CD4-positive, CD25-positive, alpha-beta regulatory T cell (primary cell): ENCODE results near the gene MALAT1. TPM values are rescaled to one million over a fixed set of nuclear protein-coding genes. Genes with fewer than 3 reads are reported as not detected.

Experiments used
- ATAC-seq, 2 donors: fragments of 150-1000 bp; cut with Tn5 transposase; one replicate each; pipeline ENCODE4 v1.10.0; 2021; ENCODE audit warnings: low read depth in 2 of 2, moderate number of reproducible peaks in 2 of 2, moderate library complexity in 1 of 2
- DNase-seq, 3 donors: peaks; one replicate each; pipeline versions ENCODE4 v3.0.0 to v3.0.0-alpha.2; 2012 to 2022; ENCODE audit warnings: mixed read lengths in 1 of 3
- H3K27ac ChIP-seq: one replicate; pipeline ENCODE4 v1.7.0; 2013; ENCODE audit warnings: mild to moderate bottlenecking, low read length; ENCODE audit not compliant: insufficient read depth, poor library complexity, severe bottlenecking
- H3K27me3 ChIP-seq: one replicate; pipeline ENCODE4 v1.7.0; 2013; ENCODE audit warnings: low read length; ENCODE audit not compliant: control insufficient read depth, insufficient read depth
- H3K36me3 ChIP-seq: one replicate; pipeline ENCODE4 v1.7.0; 2013; ENCODE audit warnings: mild to moderate bottlenecking, low read length, moderate library complexity; ENCODE audit not compliant: control insufficient read depth, insufficient read depth
- H3K4me1 ChIP-seq: 2 replicates; pipeline ENCODE4 v1.7.0; 2013; ENCODE audit warnings: mild to moderate bottlenecking, low read length; ENCODE audit not compliant: insufficient read depth, control insufficient read depth, poor library complexity, severe bottlenecking
- H3K4me3 ChIP-seq: one replicate; pipeline ENCODE4 v1.7.0; 2013; ENCODE audit warnings: low read depth, mild to moderate bottlenecking, low read length, moderate library complexity
- H3K9me3 ChIP-seq, 2 experiments: 1 replicate in 1 of 2; 2 replicates in 1 of 2; pipeline ENCODE4 v1.7.0; 2013; ENCODE audit warnings: low read length in 2 of 2, mild to moderate bottlenecking in 1 of 2, moderate library complexity in 1 of 2; ENCODE audit not compliant: control insufficient read depth in 2 of 2
- H3K27ac Mint-ChIP-seq, 3 donors: one replicate each; pipeline ENCODE4 v1.8.0; 2020 to 2022; ENCODE audit warnings: mild to moderate bottlenecking in 3 of 3, mixed read lengths in 3 of 3, moderate library complexity in 2 of 3
- H3K27me3 Mint-ChIP-seq: one replicate; pipeline ENCODE4 v1.8.0; 2022; ENCODE audit warnings: mild to moderate bottlenecking, mixed read lengths
- H3K36me3 Mint-ChIP-seq: one replicate; pipeline ENCODE4 v1.8.0; 2020; ENCODE audit warnings: mixed read lengths
- H3K4me1 Mint-ChIP-seq, 4 donors: one replicate each; pipeline ENCODE4 v1.8.0; 2020 to 2022; ENCODE audit warnings: mixed read lengths in 4 of 4, mild to moderate bottlenecking in 1 of 4
- H3K4me3 Mint-ChIP-seq, 4 donors: one replicate each; pipeline ENCODE4 v1.8.0; 2020 to 2022; ENCODE audit warnings: mild to moderate bottlenecking in 4 of 4, mixed read lengths in 4 of 4, moderate library complexity in 3 of 4
- H3K9me3 Mint-ChIP-seq, 7 donors: one replicate each; pipeline ENCODE4 v1.8.0; 2020 to 2022; ENCODE audit warnings: mixed read lengths in 7 of 7, mild to moderate bottlenecking in 3 of 7, moderate library complexity in 2 of 7
- polyA plus RNA-seq, 4 donors: library from polyadenylated mRNA; unstranded; fragments of 300-500 nt; fragmentation: Illumina TruSeq; gene quantifications; one replicate each; pipeline ENCODE4 v1.2.3, GENCODE V29; 2021
- total RNA-seq: library from RNA; stranded (reverse); gene quantifications from one replicate; pipeline ENCODE4 v1.2.3, GENCODE V29; 2022

Gene MALAT1
- total and polyA plus RNA-seq, 5 donors from 2014 or later = 2,329 to 36,047 (median 3,054) TPM

GRCh38 chr11:65473278-65473860 lies 25.5 kb upstream of the MALAT1 start:
- DNase-seq (no peak), ATAC-seq (no peak)
- H3K4me1 Mint-ChIP-seq = peaks cover 10 to 39% (median 15%) of the 10 kb centered on the region in 4 donors
- peak overlapping the region in 2 of 4 donors; percentile 57 to 90 for H3K4me3 Mint-ChIP-seq
- Histone ChIP-seq H3K27me3 (no peaks in the 10 kb centered on the region), H3K4me3 (no peak overlapping the region), H3K27ac (peak overlapping the region; percentile 90), H3K4me1 (peaks cover 36% of the 10 kb centered on the region), H3K9me3 (no peaks in the 10 kb centered on the region), H3K36me3 (no peaks in the 10 kb centered on the region)
- H3K9me3 Mint-ChIP-seq = peaks cover 0 to 2% (median 0%) of the 10 kb centered on the region in 7 donors
- no peaks in the 10 kb centered on the region for H3K36me3 Mint-ChIP-seq
- peak overlapping the region in 2 of 3 donors; percentile 100 for H3K27ac Mint-ChIP-seq
- H3K27me3 Mint-ChIP-seq = no peaks in the 10 kb centered on the region

DNA sequence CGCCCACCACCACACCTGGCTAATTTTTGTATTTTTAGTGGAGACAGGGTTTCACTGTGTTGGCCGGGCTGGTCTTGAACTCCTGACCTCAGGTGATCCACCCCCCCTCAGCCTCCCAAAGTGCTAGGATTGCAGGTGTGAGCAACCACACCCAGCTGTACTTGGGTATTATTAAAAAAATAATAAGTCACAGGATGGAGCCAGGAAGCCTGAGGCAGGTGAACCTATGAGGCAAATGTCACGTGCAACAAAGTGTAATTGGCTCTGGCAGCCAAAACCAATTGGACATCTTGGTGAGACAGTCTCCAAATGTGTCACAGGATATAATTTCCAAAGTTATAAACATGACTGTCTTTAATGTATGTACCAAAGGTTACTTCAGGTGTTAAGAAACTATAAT lies 24.0 kb upstream of the MALAT1 start:
- Histone ChIP-seq H3K27me3 (no peaks in the 10 kb centered on the region), H3K9me3 (no peaks in the 10 kb centered on the region), H3K4me1 (peaks cover 38% of the 10 kb centered on the region), H3K36me3 (no peaks in the 10 kb centered on the region), H3K4me3 (no peak overlapping the region), H3K27ac (peak overlapping the region; percentile 5)
- H3K9me3 Mint-ChIP-seq = peaks cover 0 to 2% (median 0%) of the 10 kb centered on the region in 7 donors
- no peaks in the 10 kb centered on the region for H3K36me3 Mint-ChIP-seq
- H3K27me3 Mint-ChIP-seq = no peaks in the 10 kb centered on the region
- H3K27ac Mint-ChIP-seq = peak overlapping the region; percentile 26 to 65 (median 62)
- H3K4me3 Mint-ChIP-seq = peak overlapping the region; percentile 36 to 93 (median 72)
- DNase-seq = no peak
- no peak for ATAC-seq
- peaks cover 10 to 37% (median 16%) of the 10 kb centered on the region in 4 donors for H3K4me1 Mint-ChIP-seq

DNA sequence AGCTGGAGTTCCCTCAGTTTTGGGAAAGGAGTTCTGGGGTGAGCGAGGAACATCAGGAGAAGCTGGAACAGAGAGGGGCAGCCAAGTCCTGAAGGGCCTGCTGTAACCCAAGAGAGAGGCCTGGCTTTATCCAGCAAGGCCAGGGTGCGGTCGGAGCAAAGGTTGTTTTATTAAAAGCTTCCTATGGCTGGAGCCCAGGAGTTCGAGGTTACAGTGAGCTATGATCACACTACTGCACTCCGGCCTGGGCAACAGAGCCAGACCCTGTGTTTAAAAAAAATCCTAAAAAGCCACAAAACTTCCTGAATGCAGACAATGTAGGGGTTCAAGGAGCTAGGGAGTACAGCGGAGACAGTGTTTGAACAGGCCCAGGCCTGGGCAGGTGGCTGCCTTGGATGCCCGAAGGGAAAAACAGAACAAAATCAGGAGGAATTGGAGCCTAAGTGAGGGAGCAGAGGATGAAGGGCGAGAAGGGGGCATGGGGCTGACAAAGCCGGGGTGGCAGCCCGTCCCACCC lies 22.2 kb upstream of the MALAT1 start:
- H3K36me3 Mint-ChIP-seq = no peaks in the 10 kb centered on the region
- no peaks in the 10 kb centered on the region for H3K27me3 Mint-ChIP-seq
- Histone ChIP-seq H3K36me3 (no peaks in the 10 kb centered on the region), H3K4me1 (peaks cover 33% of the 10 kb centered on the region), H3K27me3 (no peaks in the 10 kb centered on the region), H3K9me3 (no peaks in the 10 kb centered on the region), H3K4me3 (peak overlapping the region; percentile 75), H3K27ac (peak overlapping the region; percentile 96)
- peaks cover 10 to 29% (median 18%) of the 10 kb centered on the region in 4 donors for H3K4me1 Mint-ChIP-seq
- H3K4me3 Mint-ChIP-seq = peak overlapping the region; percentile 92 to 100 (median 97)
- DNase-seq (no peak), ATAC-seq (peak in 1 of 2 donors; percentile 10)
- peaks cover 0 to 2% (median 0%) of the 10 kb centered on the region in 7 donors for H3K9me3 Mint-ChIP-seq
- H3K27ac Mint-ChIP-seq = peak overlapping the region; percentile 97 to 100 (median 98)

- H3K36me3 ChIP-seq = no peaks in the 10 kb centered on the region
- Mint-ChIP-seq H3K4me1 (peaks cover 5 to 22% (median 13%) of the 10 kb centered on the region in 4 donors), H3K36me3 (no peaks in the 10 kb centered on the region), H3K9me3 (peaks cover 0 to 2% (median 0%) of the 10 kb centered on the region in 7 donors), H3K27ac (peak overlapping the region; percentile 97 to 100 (median 100)), H3K4me3 (peak overlapping the region; percentile 92 to 100 (median 97)), H3K27me3 (no peaks in the 10 kb centered on the region)
- H3K4me1 ChIP-seq = peaks cover 26% of the 10 kb centered on the region
- DNase-seq = peak; percentile 77 to 93 (median 85)
- H3K4me3 ChIP-seq = peak overlapping the region; percentile 76
- peak overlapping the region; percentile 96 for H3K27ac ChIP-seq
- H3K27me3 ChIP-seq = no peaks in the 10 kb centered on the region
- no peaks in the 10 kb centered on the region for H3K9me3 ChIP-seq
- ATAC-seq = peak; percentile 82 to 87
Measured at GRCh38 chr11:65477149-65477965, 21.5 kb upstream of the MALAT1 start.

DNA sequence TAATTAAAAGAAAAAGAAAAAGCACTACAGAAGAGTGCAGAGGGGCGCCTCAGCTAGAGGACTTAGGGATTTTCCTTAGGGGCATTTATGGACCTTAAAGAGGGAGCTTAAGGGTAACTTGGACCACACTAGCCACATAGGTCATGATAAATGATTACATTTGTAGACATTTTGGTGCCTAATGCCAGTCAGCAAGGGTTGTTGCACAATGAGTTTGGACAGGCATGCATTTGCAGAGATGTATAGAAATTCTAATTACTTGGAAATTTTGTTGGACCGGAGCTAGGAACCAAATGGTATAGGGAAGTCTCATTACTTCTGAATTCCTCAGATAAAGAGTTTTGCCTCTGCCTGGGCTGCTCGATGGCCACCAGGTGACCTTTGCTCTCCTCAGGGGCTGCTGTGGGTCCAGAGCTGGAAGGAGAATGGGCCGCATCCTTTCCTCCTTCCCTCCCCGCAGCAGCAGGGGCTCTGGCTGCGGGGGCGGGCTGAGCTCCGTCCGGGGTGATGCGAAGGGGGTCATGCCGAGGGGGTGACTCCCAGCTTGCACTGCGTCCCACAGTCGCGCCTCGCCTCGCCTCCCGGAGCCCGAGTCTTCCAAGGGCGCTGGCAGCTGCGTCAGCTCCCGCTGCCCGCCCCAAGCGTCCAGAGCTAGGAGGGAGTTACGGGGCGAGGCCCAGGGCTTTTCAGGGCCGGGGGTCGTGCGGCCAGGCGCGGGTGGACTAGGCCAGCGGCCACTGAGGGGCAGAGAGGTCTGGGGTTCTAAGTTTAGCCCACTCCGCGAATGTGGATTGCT lies 20.3 kb upstream of the MALAT1 start:
- ATAC-seq (no peak), DNase-seq (no peak)
- Mint-ChIP-seq H3K4me3 (peak overlapping the region in 3 of 4 donors; percentile 32 to 75 (median 57)), H3K27me3 (no peaks in the 10 kb centered on the region), H3K9me3 (peaks cover 0 to 2% (median 0%) of the 10 kb centered on the region in 7 donors), H3K36me3 (no peaks in the 10 kb centered on the region), H3K4me1 (peaks cover 5 to 18% (median 14%) of the 10 kb centered on the region in 4 donors), H3K27ac (peak overlapping the region in 2 of 3 donors; percentile 59 to 97)
- Histone ChIP-seq H3K27me3 (no peaks in the 10 kb centered on the region), H3K4me3 (peak overlapping the region; percentile 26), H3K36me3 (no peaks in the 10 kb centered on the region), H3K27ac (peak overlapping the region; percentile 96), H3K9me3 (no peaks in the 10 kb centered on the region), H3K4me1 (peaks cover 22% of the 10 kb centered on the region)

- Mint-ChIP-seq H3K4me3 (peak overlapping the region; percentile 22 to 75 (median 32)), H3K27me3 (no peaks in the 10 kb centered on the region), H3K4me1 (peaks cover 5 to 18% (median 14%) of the 10 kb centered on the region in 4 donors), H3K27ac (no peak overlapping the region), H3K36me3 (no peaks in the 10 kb centered on the region), H3K9me3 (peaks cover 0 to 2% (median 0%) of the 10 kb centered on the region in 7 donors)
- Histone ChIP-seq H3K27me3 (no peaks in the 10 kb centered on the region), H3K9me3 (no peaks in the 10 kb centered on the region), H3K36me3 (no peaks in the 10 kb centered on the region), H3K4me1 (peaks cover 22% of the 10 kb centered on the region), H3K27ac (no peak overlapping the region), H3K4me3 (no peak overlapping the region)
- DNase-seq = no peak
- ATAC-seq = no peak
Measured at GRCh38 chr11:65479184-65480145, 19.4 kb upstream of the MALAT1 start.
